Astrocyte of the cerebellum (primary cell): ENCODE results near the gene MEIS2.

Source experiments
- DNase-seq: peaks from one replicate; pipeline ENCODE4 v3.0.0-alpha.2; 2011; ENCODE audit warnings: low read depth
- H3K4me3 ChIP-seq: 2 replicates; pipeline ENCODE4 v1.5.1; 2011; ENCODE audit warnings: mild to moderate bottlenecking, low read depth, low read length, moderate library complexity
- in situ Hi-C: cut with HindIII; loops from 2 replicates; pipeline ENCODE4 v1.10.0; 2017; ENCODE audit warnings: low sequenced_read_pairs
- TF ChIP-seq, protein P1 (sequence below): IDR thresholded peaks from 2 replicates; pipeline ENCODE4 v1.5.1; 2012; ENCODE audit warnings: low read length, low read depth, moderate library complexity, mild to moderate bottlenecking; ENCODE audit errors: missing control alignments

Gene MEIS2

DNA sequence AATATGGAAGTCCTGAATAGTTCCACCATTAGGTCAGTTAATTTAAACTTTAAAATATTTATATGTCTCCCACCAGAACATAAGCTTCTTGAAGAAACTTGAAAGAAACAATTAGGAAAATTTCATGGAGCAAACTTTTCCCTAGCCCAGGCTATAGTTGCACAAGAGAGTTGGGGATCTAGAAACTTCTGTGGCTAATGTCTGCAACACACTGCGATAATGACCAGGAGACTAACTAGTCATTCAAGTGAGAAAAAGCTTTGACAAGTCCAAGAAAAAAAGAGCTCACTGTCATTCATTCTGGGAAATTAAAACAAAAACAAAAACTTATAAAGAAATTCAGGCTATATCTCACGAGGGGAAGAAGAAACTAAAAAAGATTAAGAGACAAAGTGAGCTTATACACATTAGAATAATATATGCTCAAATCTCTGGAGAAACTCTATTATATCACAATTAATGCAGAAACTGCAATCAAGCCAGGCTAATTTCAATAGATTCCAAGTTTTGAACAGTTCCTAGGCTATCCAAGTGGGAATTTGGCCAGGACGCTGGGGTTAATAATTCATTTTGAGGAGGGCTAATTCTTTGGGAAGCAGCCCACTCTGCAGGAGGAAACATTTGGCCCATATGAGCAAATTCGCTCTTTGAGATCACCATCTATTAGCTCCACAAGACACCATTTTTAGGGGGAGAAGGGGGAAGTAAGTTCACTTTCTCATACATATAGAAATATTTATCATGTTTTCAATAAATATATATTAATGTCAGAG, 134.6 kb downstream of the MEIS2 start:
- no peak overlapping the region for H3K4me3 ChIP-seq
- in situ Hi-C loops = no loop called here
- TF ChIP-seq, protein P1, sequence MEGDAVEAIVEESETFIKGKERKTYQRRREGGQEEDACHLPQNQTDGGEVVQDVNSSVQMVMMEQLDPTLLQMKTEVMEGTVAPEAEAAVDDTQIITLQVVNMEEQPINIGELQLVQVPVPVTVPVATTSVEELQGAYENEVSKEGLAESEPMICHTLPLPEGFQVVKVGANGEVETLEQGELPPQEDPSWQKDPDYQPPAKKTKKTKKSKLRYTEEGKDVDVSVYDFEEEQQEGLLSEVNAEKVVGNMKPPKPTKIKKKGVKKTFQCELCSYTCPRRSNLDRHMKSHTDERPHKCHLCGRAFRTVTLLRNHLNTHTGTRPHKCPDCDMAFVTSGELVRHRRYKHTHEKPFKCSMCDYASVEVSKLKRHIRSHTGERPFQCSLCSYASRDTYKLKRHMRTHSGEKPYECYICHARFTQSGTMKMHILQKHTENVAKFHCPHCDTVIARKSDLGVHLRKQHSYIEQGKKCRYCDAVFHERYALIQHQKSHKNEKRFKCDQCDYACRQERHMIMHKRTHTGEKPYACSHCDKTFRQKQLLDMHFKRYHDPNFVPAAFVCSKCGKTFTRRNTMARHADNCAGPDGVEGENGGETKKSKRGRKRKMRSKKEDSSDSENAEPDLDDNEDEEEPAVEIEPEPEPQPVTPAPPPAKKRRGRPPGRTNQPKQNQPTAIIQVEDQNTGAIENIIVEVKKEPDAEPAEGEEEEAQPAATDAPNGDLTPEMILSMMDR = no peak
- peak; percentile 37 for DNase-seq

DNA sequence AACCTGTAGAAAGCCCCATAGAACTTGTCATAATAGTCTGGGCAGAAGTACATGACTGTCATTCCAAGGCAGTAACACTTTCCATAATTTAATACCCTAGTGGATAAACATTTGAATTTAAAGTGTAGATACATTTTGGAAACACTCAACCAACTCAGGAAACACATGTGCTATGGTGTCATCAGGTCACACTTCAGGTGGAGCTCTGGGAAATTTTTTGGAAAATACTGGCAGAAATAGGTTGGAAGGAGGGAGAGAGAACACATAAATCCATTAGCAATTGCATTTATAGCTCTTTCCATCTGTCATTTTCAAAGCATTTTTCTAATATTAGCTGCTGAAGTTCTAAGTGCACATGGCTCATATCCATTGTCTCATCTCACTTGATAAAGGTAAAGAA, 135.7 kb downstream of the MEIS2 start:
- in situ Hi-C loops = no loop called here
- TF ChIP-seq, protein P1 = no peak
- no peak for DNase-seq
- no peak overlapping the region for H3K4me3 ChIP-seq

DNA sequence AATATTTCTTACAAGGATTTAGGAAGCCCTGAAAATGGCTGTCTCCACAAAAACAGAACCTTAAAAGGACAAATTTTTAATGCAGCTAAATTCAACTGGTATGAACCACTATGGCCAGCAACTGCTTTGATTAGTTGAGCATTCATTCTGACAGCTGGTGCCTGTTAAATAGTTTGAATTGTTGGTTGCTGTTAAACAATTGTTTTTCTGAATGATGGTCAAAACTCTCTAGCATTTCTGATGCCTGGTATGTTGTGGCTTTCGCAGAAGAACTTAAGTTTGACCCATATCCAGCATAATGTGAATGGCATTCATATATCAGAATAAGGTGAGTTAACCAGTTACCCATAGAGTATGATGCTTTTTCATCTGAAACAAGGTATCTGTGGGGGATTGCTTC, 138.4 kb downstream of the MEIS2 start:
- DNase-seq = peak; percentile 38
- H3K4me3 ChIP-seq = no peak overlapping the region
- TF ChIP-seq, protein P1 = no peak
- in situ Hi-C loops = no loop called here

DNA sequence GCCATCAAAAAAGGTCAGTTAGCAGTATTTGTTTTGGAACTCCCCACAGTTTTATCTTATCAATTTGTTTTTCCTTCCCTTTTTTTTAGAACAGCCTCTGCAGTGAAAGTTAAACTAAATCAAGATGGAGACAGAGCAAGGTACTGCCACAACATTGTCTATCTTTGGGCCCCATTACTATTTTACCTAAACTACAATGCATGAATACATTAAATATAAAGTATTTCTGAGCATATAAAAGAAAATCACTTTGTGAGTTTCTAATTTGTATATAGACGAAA, 139.5 kb downstream of the MEIS2 start:
- no peak overlapping the region for H3K4me3 ChIP-seq
- in situ Hi-C loops = no loop called here
- TF ChIP-seq, protein P1 = no peak

DNA sequence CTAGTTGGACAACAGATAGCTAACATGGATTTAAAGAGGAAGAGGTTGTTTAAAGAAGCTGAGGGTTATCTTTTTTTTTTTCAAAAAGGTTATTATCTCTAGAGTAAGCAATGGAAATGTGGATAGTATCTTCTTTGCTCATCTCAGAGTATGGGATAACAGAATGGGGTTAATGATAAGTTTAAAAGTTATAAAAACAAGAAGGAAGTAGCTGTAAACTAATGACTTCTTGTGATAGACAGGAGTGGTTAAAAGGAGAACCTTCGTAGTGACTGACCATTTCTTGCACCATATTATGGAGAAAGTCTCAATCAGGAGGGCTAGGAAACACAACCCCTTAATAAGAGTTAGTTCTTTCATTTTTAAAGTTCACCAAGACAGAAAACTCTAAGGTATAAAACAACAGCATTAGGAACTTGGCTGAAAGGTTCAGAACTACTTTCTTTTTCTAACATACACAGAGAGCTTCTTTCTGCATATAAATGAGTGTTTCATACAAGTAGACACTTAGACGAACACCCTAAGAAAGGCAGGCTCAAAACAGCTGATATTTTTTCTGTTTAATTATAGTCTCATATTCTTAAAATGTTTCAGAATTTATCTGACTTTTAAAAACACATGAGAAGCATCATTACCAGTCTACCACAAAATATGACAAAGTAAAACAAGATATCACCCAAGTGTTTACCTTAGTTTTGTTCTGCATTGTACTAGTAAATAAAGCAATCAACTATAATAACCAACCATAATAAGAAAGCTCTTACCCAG, 140.0 kb downstream of the MEIS2 start:
- no peak for DNase-seq
- no peak overlapping the region for H3K4me3 ChIP-seq
- TF ChIP-seq, protein P1 = no peak
- in situ Hi-C loops = no loop called here

More for the DNA sequence above, 139.5 kb downstream of the MEIS2 start:
- DNase-seq = no peak

DNA sequence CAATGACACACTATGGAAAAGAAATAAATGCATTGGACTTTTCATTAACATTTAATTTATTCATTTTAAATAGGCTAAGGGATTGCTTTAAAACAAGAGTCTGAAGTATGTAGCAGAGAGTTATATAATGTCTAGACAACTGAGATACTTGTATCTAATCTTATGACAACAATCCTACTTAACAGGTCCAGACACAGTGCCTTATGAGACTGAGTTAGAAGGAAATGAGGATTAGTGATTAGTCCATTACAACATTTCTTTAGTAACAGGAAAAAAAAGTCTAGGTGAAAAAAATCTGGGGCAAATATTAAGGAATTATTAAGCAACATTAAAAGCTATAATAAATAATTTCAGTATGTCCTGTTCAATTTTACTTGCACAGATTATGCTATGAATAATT, 140.6 kb downstream of the MEIS2 start:
- in situ Hi-C loops = no loop called here
- TF ChIP-seq, protein P1 = no peak
- H3K4me3 ChIP-seq = no peak overlapping the region
- DNase-seq = no peak
